ENCODE results near the gene TRIP13.
"Not testable (repeated sequence)": the region's sequence is repeated elsewhere in the genome, so short reads cannot be mapped to it uniquely, and the experiment has no call there.

TRIP13 gene

GRCh38 chr5:871596-872298 is 20.9 kb upstream of the TRIP13 start:
- no peak for TF ChIP-seq JUND (IDR thresholded peaks at IDR 0.05; ENCODE audit: low read depth)
- in situ Hi-C loops (cut with HindIII; ENCODE audit: low pct_unique_long_range_greater_than_20kb, low sequenced_read_pairs), result no loop called here
- DNase-seq (ENCODE audit: low read depth in 1 of 2, low spot score in 1 of 2), result no peak

GRCh38 chr5:872301-872700 is 20.4 kb upstream of the TRIP13 start:
- DNase-seq (ENCODE audit: low read depth in 1 of 2, low spot score in 1 of 2), result no peak
- in situ Hi-C loops (cut with HindIII; ENCODE audit: low pct_unique_long_range_greater_than_20kb, low sequenced_read_pairs), result no loop called here
- no peak for TF ChIP-seq JUND (IDR thresholded peaks at IDR 0.05; ENCODE audit: low read depth)

- no peak for DNase-seq (ENCODE audit: low read depth in 1 of 2, low spot score in 1 of 2)
- TF ChIP-seq JUND (IDR thresholded peaks at IDR 0.05; ENCODE audit: low read depth), result no peak
- in situ Hi-C loops (cut with HindIII; ENCODE audit: low pct_unique_long_range_greater_than_20kb, low sequenced_read_pairs), result no loop called here
Measured at GRCh38 chr5:873328-873727, 19.4 kb upstream of the TRIP13 start.

GRCh38 chr5:875931-876330 is 16.8 kb upstream of the TRIP13 start:
- no peak for DNase-seq (ENCODE audit: low read depth in 1 of 2, low spot score in 1 of 2)
- TF ChIP-seq JUND (IDR thresholded peaks at IDR 0.05; ENCODE audit: low read depth), result no peak
- in situ Hi-C loops (cut with HindIII; ENCODE audit: low pct_unique_long_range_greater_than_20kb, low sequenced_read_pairs), result no loop called here

GRCh38 chr5:876398-877365 is 16.0 kb upstream of the TRIP13 start:
- no peak for TF ChIP-seq JUND (IDR thresholded peaks at IDR 0.05; ENCODE audit: low read depth)
- in situ Hi-C loops (cut with HindIII; ENCODE audit: low pct_unique_long_range_greater_than_20kb, low sequenced_read_pairs), result no loop called here
- no peak for DNase-seq (ENCODE audit: low read depth in 1 of 2, low spot score in 1 of 2)

GRCh38 chr5:878125-878524 is 14.6 kb upstream of the TRIP13 start:
- DNase-seq (ENCODE audit: low read depth in 1 of 2, low spot score in 1 of 2), result no peak
- in situ Hi-C loops (cut with HindIII; ENCODE audit: low pct_unique_long_range_greater_than_20kb, low sequenced_read_pairs), result no loop called here
- no peak for TF ChIP-seq JUND (IDR thresholded peaks at IDR 0.05; ENCODE audit: low read depth)

- in situ Hi-C loops (cut with HindIII; ENCODE audit: low pct_unique_long_range_greater_than_20kb, low sequenced_read_pairs); DNase-seq (ENCODE audit: low read depth in 1 of 2, low spot score in 1 of 2): not testable (repeated sequence)
Measured at GRCh38 chr5:878677-879076, 14.0 kb upstream of the TRIP13 start.

GRCh38 chr5:880816-881550 is 11.7 kb upstream of the TRIP13 start:
- in situ Hi-C loops (cut with HindIII; ENCODE audit: low pct_unique_long_range_greater_than_20kb, low sequenced_read_pairs), result no loop called here

GRCh38 chr5:881551-881935 is 11.1 kb upstream of the TRIP13 start:
- in situ Hi-C loops (cut with HindIII; ENCODE audit: low pct_unique_long_range_greater_than_20kb, low sequenced_read_pairs), result no loop called here
- no peak for DNase-seq (ENCODE audit: low read depth in 1 of 2, low spot score in 1 of 2)
- no peak for TF ChIP-seq JUND (IDR thresholded peaks at IDR 0.05; ENCODE audit: low read depth)

More at GRCh38 chr5:880816-881550, 11.7 kb upstream of the TRIP13 start:
- no peak for DNase-seq (ENCODE audit: low read depth in 1 of 2, low spot score in 1 of 2)
- no peak for TF ChIP-seq JUND (IDR thresholded peaks at IDR 0.05; ENCODE audit: low read depth)

GRCh38 chr5:882253-883183 is 10.2 kb upstream of the TRIP13 start:
- in situ Hi-C loops (cut with HindIII; ENCODE audit: low pct_unique_long_range_greater_than_20kb, low sequenced_read_pairs), result no loop called here
- TF ChIP-seq JUND (IDR thresholded peaks at IDR 0.05; ENCODE audit: low read depth), result no peak
- no peak for DNase-seq (ENCODE audit: low read depth in 1 of 2, low spot score in 1 of 2)

GRCh38 chr5:883475-884181 is 9.1 kb upstream of the TRIP13 start:
- TF ChIP-seq JUND (IDR thresholded peaks at IDR 0.05; ENCODE audit: low read depth), result no peak
- no peak for DNase-seq (ENCODE audit: low read depth in 1 of 2, low spot score in 1 of 2)
- in situ Hi-C loops (cut with HindIII; ENCODE audit: low pct_unique_long_range_greater_than_20kb, low sequenced_read_pairs), result no loop called here

Data from T47D (cell line).